HG03354 (cell line): Measurements from ENCODE around the gene SPATA2.

Experiments used
- ATAC-seq: cut with Tn5 transposase; IDR thresholded peaks from one replicate; pipeline ENCODE4 v1.9.1; 2021; ENCODE audit warnings: mild to moderate bottlenecking; ENCODE audit not compliant: unreplicated experiment, poor library complexity, severe bottlenecking

The SPATA2 gene

GRCh38 chr20:49888212-49889000, 26.9 kb downstream of the SPATA2 start:
- ATAC-seq: no peak

GRCh38 chr20:49887251-49888211, 27.8 kb downstream of the SPATA2 start:
- ATAC-seq: no peak

GRCh38 chr20:49886571-49887213, 28.6 kb downstream of the SPATA2 start:
- ATAC-seq: no peak

GRCh38 chr20:49885558-49886332, 29.6 kb downstream of the SPATA2 start:
- ATAC-seq: no peak

- no peak for ATAC-seq
Measured at GRCh38 chr20:49883246-49883802, 32.0 kb downstream of the SPATA2 start.

GRCh38 chr20:49882171-49882970, 33.0 kb downstream of the SPATA2 start:
- no peak for ATAC-seq

- no peak for ATAC-seq
Measured at GRCh38 chr20:49880724-49881445, 34.4 kb downstream of the SPATA2 start.

GRCh38 chr20:49880177-49880576, 35.2 kb downstream of the SPATA2 start:
- no peak for ATAC-seq

- no peak for ATAC-seq
Measured at GRCh38 chr20:49878977-49879376, 36.4 kb downstream of the SPATA2 start.

GRCh38 chr20:49877386-49877921, 37.9 kb downstream of the SPATA2 start:
- no peak for ATAC-seq

GRCh38 chr20:49874696-49875095, 40.6 kb downstream of the SPATA2 start:
- no peak for ATAC-seq

- no peak for ATAC-seq
Measured at GRCh38 chr20:49872056-49872455, 43.3 kb downstream of the SPATA2 start.

- ATAC-seq: no peak
Measured at GRCh38 chr20:49871391-49871948, 43.9 kb downstream of the SPATA2 start.

GRCh38 chr20:49870261-49870660, 45.1 kb downstream of the SPATA2 start:
- ATAC-seq: no peak

- ATAC-seq: no peak
Measured at GRCh38 chr20:49868964-49869363, 46.4 kb downstream of the SPATA2 start.

GRCh38 chr20:49868538-49868937, 46.8 kb downstream of the SPATA2 start:
- no peak for ATAC-seq

- no peak for ATAC-seq
Measured at GRCh38 chr20:49867453-49868215, 47.7 kb downstream of the SPATA2 start.
